AG04450 (cell line): Measurements from ENCODE around the gene DICER1. TPM values are rescaled to one million over a fixed set of nuclear protein-coding genes. Genes with fewer than 3 reads are reported as not detected.

Experiments
- CTCF ChIA-PET: fragments of 300-600, 350-600 bp; formaldehyde crosslinking; extraction: SDS; loops from one replicate; lab custom pipeline; 2022; ENCODE audit warnings: antibody characterized with exemption, inconsistent platforms; lab: Charles Lee
- POLR2A ChIA-PET: fragments of 350-600 bp; formaldehyde crosslinking; extraction: SDS; loops from one replicate; lab custom pipeline; 2021; ENCODE audit warnings: antibody characterized with exemption, inconsistent platforms; lab: Yijun Ruan, JAX
- DNase-seq: peaks from one replicate; pipeline ENCODE4 v3.0.0-alpha.2; 2011; ENCODE audit warnings: low read depth, low spot score
- H3K27ac ChIP-seq: one replicate; pipeline ENCODE4 v1.5.1; 2012; ENCODE audit warnings: low read depth, low read length, control low read depth
- H3K27me3 ChIP-seq: one replicate; pipeline ENCODE4 v1.6.0; 2012; ENCODE audit warnings: low read length; ENCODE audit not compliant: control insufficient read depth, insufficient read depth
- H3K4me3 ChIP-seq: 2 replicates; pipeline ENCODE4 v1.5.1; 2011; ENCODE audit warnings: mild to moderate bottlenecking, low read depth, low read length, control low read depth
- H3K9me3 ChIP-seq: 2 replicates; pipeline ENCODE4 v1.5.1; 2012; ENCODE audit warnings: low read length; ENCODE audit not compliant: control insufficient read depth, insufficient read depth
- CTCF ChIP-seq: IDR thresholded peaks from 2 replicates; pipeline ENCODE4 v1.5.1; 2011; ENCODE audit warnings: low read depth, low read length, control low read depth, inconsistent platforms
- polyA plus RNA-seq: library from polyadenylated mRNA; depleted of rRNA; stranded (reverse); fragments of >200 nt; gene quantifications from 2 replicates; pipeline ENCODE4 v1.2.3, GENCODE V29; 2011

The DICER1 gene
- polyA plus RNA-seq, 1 experiment, result 25.1 TPM

DNA sequence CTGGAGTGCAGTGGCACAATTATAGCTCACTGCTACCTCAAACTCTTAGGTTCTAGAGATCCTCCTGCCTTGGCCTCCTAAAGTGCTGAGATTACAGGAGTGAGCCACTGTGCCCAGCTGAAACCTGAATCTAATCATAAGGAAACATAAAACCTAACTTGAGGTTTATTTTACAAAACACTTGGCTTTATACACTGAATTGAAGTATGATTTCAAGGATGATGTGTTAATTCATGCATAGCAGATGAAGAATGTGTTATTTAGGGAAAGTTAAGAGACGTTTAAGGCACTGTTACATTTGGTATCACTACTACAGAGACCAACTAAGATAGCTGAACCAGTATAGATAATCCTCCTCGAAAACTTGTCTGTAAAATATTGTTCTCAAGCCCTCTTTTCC, 6.4 kb downstream of the DICER1 start:
- H3K27me3 ChIP-seq, result no peaks in the 10 kb centered on the region
- no peak overlapping the region for H3K4me3 ChIP-seq
- H3K27ac ChIP-seq, result no peak overlapping the region
- H3K9me3 ChIP-seq, result no peaks in the 10 kb centered on the region; the same call in 1 of the 2 replicates
- no peak for TF ChIP-seq CTCF
- CTCF ChIA-PET, result interaction anchor here (0.7 kb wide), 1 partner anchor 189 kb away, joined by 3 read pairs; no protein-coding TSS in a partner anchor
- DNase-seq, result no peak
- POLR2A ChIA-PET, result interaction anchor here (0.7 kb wide), 1 partner anchor 15 kb away, joined by 3 read pairs; no protein-coding TSS in a partner anchor

DNA sequence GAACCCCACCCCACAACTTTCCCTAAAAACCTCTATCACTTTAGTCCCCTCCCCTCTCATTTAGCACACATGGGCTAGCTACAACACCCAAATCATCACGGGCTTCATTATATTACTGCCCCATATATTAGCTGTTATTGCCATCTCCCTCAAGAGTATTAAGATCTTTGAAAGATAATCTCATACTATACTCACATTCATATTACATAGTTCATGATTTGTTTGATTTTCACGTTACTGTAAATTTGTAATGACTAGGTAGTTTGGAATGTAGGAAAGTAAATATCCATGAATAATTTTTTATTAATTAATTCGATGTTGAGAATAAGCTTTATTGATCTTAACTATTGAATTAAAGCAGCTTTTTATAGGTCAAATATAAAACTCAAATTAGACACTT, 7.9 kb downstream of the DICER1 start:
- H3K27me3 ChIP-seq, result no peaks in the 10 kb centered on the region
- H3K9me3 ChIP-seq, result no peaks in the 10 kb centered on the region; the same call in 1 of the 2 replicates
- no peak overlapping the region for H3K4me3 ChIP-seq
- no peak for TF ChIP-seq CTCF
- ChIA-PET POLR2A (interaction anchor here (0.7 kb wide), 1 partner anchor 16 kb away, joined by 3 read pairs; no protein-coding TSS in a partner anchor), CTCF (interaction anchor here (0.8 kb wide), 1 partner anchor 50 kb away, joined by 4 read pairs; no protein-coding TSS in a partner anchor)
- no peak overlapping the region for H3K27ac ChIP-seq
- DNase-seq, result no peak

- no peak for DNase-seq
- Histone ChIP-seq H3K4me3 (no peak overlapping the region), H3K27ac (no peak overlapping the region), H3K27me3 (no peaks in the 10 kb centered on the region), H3K9me3 (no peaks in the 10 kb centered on the region; the same call in 1 of the 2 replicates)
- ChIA-PET POLR2A (no interaction called here), CTCF (no interaction called here)
- TF ChIP-seq CTCF, result no peak
Measured at GRCh38 chr14:95147597-95147996, 9.7 kb downstream of the DICER1 start.

- ChIA-PET POLR2A (no interaction called here), CTCF (no interaction called here)
- Histone ChIP-seq H3K9me3 (no peaks in the 10 kb centered on the region; the same call in 1 of the 2 replicates), H3K27ac (no peak overlapping the region), H3K4me3 (no peak overlapping the region), H3K27me3 (no peaks in the 10 kb centered on the region)
- DNase-seq, result no peak
- no peak for TF ChIP-seq CTCF
Measured at GRCh38 chr14:95146079-95146771, 11.1 kb downstream of the DICER1 start.

GRCh38 chr14:95144849-95145248, 12.5 kb downstream of the DICER1 start:
- ChIA-PET CTCF (no interaction called here), POLR2A (no interaction called here)
- Histone ChIP-seq H3K9me3 (no peaks in the 10 kb centered on the region; the same call in 1 of the 2 replicates), H3K4me3 (no peak overlapping the region), H3K27me3 (no peaks in the 10 kb centered on the region), H3K27ac (no peak overlapping the region)
- DNase-seq, result no peak
- TF ChIP-seq CTCF, result no peak
